ENCODE measurements around the gene TTC39B.

TTC39B gene

DNA sequence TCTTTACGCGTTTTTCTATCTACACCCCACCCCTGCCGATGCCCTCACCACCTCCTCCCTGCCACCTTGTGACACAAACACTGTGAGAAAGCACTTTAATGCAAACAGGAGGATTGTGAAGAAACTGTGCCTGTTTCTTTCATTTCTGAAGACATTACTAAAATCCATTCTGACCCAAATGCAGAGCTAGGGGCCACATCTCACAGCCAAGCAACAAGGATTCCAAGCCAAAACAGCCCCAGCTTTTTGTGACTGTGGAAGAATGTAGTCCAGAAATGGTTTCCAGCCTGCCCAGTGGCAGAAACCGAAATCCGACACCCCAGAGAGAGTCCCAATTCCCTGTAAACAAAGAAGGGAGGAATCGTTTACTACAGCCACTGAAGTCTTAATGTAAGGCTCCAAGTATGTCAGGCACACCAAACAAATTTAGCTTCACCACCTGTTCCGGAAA, 190.9 kb downstream of the TTC39B start:
- DNase-seq: no peak

- no peak for DNase-seq
Measured at GRCh38 chr9:15115702-15116101, 191.3 kb downstream of the TTC39B start.

- DNase-seq: no peak
Measured at GRCh38 chr9:15115041-15115440, 192.0 kb downstream of the TTC39B start.

Data from activated CD4-positive, alpha-beta T cell treated with anti-CD3 and anti-CD28 coated beads, Interleukin-2, Interleukin-6, amounts not matched to agents 100 ng/mL and 50 ng/mL, durations not matched to agents 16 hours and 8 hours (primary cell).